Umbilical cord (tissue), 2 donors: ENCODE results near the gene YBX3. TPM values are rescaled to one million over a fixed set of nuclear protein-coding genes. Genes with fewer than 3 reads are reported as not detected.
"Not testable (repeated sequence)": the region's sequence is repeated elsewhere in the genome, so short reads cannot be mapped to it uniquely, and the experiment has no call there.

ENCODE experiments used
- DNase-seq: peaks from one replicate; pipeline ENCODE4 v3.0.0-alpha.2; 2015; ENCODE audit warnings: low spot score
- total RNA-seq: library from RNA; depleted of rRNA; stranded (reverse); fragments of >200 nt; gene quantifications from one replicate; pipeline ENCODE4 v1.2.3, GENCODE V29; 2014; ENCODE audit warnings: low replicate concordance; ENCODE audit not compliant: insufficient read depth

Gene YBX3
- 121 TPM for total RNA-seq

- peak; percentile 91 for DNase-seq
Measured at GRCh38 chr12:10722905-10723746, at the start of gene YBX3. Gene YBX3 (minus strand): TSS chr12:10723323. CDS start chr12:10723111, 212 bp downstream.

DNA sequence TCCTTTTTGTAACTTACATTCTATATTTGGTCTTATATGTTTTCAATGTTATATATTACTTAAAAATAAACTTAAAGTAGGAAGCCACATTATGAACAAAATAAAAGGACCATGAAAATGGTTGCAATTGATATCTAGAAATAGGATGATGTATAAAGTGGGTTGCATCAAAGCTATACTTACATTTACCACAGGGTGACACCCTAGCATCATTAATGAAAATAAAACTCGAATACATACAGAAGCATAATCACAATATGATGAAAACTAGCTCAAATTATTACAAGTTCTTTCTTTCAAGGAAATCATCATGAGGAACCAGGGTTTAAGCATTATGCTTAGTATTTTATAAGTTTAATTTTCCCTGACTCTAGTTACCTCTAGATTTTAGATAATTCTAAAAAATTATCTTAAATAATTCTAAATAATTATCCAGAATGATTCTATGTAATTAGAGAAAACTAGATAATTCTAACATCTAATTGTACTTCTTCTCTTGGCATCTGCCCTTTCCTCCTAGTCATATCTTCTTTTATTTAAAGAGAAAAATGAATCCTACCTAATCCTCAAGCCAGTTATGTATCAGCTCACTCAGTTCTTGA lies 48.1 kb upstream of the YBX3 start:
- peak; percentile 38 for DNase-seq

- no peak for DNase-seq
Measured at GRCh38 chr12:10759657-10760056, 36.5 kb upstream of the YBX3 start.

- DNase-seq: no peak
Measured at GRCh38 chr12:10756194-10756593, 33.1 kb upstream of the YBX3 start.

GRCh38 chr12:10753059-10753458 lies 29.9 kb upstream of the YBX3 start:
- no peak for DNase-seq

DNA sequence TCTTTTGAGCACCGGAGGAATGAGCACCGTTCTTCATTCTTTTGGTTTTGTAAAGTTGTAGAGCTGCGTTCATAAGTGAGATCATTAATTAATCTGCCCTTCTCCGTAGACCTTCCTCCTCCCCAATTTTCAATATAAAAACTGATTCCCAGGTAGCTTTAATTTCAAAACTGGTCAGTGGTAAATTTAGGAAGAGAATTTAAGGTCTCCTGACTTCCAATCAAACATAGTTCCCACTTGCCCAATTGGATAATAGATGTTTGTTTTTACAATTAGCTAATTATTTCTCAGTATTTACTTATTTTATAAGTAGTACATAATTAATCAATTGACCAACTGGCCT lies 27.2 kb upstream of the YBX3 start:
- no peak for DNase-seq

- peak; percentile 96 for DNase-seq
Measured at GRCh38 chr12:10749700-10750384, 26.7 kb upstream of the YBX3 start.

DNA sequence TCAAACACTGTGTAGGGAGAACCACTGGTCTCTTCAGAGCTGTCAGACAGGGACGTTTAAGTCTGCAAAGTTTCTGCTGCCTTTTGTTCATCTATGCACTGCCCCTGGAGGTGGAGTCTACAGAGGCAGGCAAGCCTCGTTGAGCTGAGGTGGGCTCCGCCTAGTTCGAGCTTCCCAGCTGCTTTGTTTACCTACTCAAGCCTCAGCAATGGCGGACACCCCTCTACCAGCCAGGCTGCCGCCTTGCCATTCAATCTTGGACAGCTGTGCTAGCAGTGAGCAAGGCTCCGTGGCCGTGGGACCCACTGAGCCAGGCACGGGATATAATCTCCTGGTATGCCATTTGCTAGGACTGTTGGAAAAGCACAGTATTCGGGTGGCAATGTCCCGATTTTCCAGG lies 24.6 kb upstream of the YBX3 start:
- DNase-seq: no peak

DNA sequence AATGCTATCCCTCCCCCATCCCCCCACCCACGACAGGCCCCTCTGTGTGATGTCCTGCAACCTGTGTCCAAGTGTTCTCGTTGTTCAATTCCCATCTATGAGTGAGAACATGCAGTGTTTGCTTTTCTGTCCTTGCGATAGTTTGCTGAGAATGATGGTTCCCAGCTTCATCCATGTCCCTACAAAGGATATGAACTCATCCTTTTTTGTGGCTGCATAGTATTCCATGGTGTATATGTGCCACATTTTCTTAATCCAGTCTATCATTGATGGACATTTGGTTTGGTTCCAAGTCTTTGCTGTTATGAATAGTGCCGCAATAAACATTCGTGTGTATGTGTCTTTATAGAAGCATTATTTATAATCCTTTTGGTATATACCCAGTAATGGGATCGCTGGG lies 20.3 kb upstream of the YBX3 start:
- DNase-seq: not testable (repeated sequence)

DNA sequence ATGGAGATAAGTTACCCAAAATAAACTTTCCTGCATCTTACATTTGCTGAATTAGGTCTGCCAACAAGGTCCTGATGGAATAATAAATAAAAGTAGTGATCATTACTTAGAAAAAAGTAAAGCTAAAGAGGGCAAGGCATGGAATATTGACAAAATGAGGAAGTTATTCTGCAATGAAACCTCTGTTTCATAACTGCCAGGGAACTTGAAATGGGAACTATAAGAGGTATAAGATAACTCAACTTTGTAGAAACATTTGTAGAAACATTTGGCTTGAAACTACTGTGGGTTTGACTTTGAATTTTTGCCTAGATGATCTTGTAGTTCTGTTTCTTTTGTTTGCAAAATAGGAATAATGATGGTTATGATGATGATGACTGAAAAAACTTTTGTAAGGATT lies 18.7 kb upstream of the YBX3 start:
- no peak for DNase-seq

- DNase-seq: no peak
Measured at GRCh38 chr12:10740182-10740581, 17.1 kb upstream of the YBX3 start.

- no peak for DNase-seq
Measured at GRCh38 chr12:10739157-10740118, 16.3 kb upstream of the YBX3 start.

GRCh38 chr12:10737249-10737648 lies 14.1 kb upstream of the YBX3 start:
- no peak for DNase-seq

DNA sequence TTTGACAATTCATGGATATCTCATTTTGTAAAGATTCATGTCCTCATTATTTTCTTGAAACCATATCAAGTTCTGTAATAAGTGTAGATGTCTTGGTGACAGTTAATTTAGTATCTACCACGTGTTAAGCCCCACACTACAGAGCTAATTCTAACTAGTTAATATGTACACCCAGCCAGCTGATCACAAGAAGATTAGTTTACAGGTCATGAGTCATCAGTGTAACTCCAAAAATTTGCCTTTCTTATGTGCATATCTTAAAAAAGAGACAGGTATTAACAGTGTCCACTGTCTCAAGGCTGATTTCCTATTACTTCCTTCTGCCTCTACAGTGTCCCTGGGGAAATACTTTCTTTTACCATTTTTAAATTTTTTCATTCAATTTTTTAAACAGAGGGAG lies 13.3 kb upstream of the YBX3 start:
- DNase-seq: no peak

DNA sequence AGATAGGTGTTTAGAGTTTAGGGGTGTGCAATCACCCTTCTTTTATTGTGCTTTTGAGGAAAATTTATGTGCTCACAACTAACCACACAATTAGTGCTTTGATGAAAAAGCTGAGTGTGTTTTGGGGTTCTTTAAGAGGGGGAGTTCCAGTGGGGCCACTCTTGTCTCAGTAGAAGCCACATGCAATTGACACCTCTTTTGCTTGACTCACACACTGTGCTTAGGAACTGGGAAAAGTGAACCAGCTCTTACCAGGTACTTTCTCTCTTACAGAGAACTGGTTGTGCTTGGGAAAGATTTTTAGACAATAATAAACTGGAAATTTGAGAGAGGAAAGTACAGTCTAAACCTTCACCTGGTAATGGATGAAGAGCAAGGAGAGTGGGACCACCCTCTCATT lies 12.3 kb upstream of the YBX3 start:
- DNase-seq: no peak

- no peak for DNase-seq
Measured at GRCh38 chr12:10732549-10732948, 9.4 kb upstream of the YBX3 start.

DNA sequence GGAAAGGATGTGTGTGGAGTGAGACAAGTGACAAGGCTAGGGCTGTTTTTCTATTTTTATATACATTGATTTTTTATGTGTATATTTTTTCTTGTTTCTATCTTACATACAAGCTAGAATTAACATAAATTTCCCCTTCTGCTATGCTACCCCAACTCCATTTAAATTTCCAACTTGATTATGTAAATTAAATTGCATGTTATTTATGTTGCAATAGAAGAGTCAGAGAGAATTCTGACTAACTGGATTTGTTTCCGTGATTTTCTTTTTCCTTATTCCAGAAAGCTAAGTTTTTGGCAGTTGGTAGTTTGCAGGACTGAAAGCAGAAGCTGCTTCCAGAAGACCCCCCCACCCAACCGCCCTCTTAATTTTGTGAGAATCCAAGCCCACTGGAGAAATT lies 8.9 kb upstream of the YBX3 start:
- DNase-seq: no peak

DNA sequence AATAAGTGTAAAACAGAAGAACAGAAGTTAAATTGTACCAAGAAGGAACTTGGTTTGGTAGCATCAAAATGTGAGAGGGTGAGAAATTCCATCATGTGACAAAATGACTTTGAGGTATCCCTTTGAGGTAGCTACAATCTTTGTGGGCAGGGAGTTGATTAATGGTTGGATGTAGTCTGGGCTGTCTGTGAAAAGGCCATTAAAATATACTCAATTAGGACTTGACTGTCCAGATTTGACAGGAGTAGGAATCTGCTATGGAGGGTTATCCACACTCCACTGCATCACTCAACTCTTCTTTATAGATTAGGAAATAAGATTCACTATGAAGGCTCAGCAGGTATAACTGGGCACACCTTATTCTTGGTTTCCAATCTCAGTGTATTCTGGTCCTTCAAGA lies 7.4 kb upstream of the YBX3 start:
- DNase-seq: no peak

GRCh38 chr12:10728091-10728490 lies 5.0 kb upstream of the YBX3 start:
- no peak for DNase-seq

- DNase-seq: no peak
Measured at GRCh38 chr12:10726945-10727344, 3.8 kb upstream of the YBX3 start.

- no peak for DNase-seq
Measured at GRCh38 chr12:10725003-10725402, 1.9 kb upstream of the YBX3 start.

- peak; percentile 62 for DNase-seq
Measured at GRCh38 chr12:10722502-10722904, 620 bp downstream of the YBX3 start.
